ENCODE results near the gene HMGB2.

HMGB2 gene

DNA sequence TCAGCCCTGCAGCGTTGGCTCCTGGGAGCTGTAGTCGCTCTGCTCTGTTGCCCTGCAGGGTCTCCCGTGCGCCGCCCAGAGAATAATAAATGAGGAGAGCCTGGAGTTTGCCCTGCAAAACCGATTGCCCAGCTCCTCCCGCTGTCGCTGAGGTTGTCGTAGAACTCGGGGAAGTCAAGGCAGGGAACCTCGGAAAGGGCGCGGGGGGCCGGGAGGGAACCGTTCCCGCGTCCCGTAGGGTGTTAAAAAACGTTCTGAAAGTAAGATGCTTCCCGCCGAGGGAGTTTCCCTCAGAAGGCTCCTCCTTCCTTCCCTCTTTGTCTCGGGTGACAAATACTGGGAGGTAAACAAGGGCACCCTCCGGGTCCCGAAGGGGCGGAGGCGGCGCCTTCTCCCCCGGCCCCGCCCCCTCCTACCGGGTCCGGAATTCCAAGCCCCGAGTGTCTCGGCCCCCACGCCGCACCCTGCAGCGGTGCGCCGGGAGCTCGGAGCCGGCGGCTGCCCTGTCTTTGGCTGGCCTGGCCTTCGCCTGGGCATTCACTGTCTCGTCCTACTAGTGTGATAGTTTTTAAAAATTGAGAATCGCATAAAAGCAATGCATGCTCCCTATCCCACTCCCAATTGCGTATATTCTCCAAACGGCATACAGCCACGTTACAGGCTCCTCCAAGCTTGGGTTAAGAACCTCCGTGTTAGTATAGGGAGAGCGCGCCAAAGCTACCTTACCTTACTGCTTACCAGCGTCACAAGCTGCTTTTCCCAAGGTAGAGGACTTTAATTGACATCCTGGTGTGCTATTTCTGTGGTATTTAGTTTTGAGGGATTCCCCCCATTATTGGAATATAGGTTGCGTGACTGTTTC is 964 bp upstream of the HMGB2 start:
- DNase-seq (ENCODE audit: low read depth, low spot score): peak; percentile 97

GRCh38 chr4:173333658-173334084 is 487 bp downstream of the HMGB2 start:
- DNase-seq (ENCODE audit: low read depth, low spot score): no peak

DNA sequence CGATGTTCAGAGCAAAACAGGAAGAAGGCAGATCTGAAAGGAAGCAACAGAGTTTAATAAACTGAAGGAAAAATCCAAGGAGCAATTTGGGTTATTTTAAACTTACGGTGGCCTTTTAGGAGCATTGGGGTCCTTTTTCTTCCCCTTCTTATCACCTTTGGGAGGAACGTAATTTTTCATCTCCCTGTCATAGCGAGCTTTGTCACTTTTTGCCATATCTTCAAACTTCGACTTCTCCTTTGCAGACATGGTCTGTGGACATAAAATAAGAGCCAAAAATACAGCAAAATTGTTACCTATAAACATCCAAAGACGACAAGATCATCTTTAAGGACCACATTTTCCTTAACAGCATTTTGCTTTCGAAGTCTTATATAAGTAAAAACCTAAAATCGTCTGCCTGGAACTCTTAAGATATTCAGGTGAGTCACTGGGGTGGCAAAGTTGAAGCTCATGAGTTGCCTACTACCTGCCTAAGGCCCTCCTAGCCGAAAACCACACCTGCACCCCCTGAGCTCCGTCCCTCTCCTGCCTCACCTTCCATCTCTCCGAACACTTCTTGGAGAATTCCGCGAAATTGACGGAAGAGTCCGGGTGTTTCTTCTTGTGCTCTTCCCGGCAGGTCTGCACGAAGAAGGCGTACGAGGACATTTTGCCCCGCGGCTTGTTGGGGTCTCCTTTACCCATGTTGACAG is 1.0 kb downstream of the HMGB2 start:
- DNase-seq (ENCODE audit: low read depth, low spot score): peak; percentile 39

DNA sequence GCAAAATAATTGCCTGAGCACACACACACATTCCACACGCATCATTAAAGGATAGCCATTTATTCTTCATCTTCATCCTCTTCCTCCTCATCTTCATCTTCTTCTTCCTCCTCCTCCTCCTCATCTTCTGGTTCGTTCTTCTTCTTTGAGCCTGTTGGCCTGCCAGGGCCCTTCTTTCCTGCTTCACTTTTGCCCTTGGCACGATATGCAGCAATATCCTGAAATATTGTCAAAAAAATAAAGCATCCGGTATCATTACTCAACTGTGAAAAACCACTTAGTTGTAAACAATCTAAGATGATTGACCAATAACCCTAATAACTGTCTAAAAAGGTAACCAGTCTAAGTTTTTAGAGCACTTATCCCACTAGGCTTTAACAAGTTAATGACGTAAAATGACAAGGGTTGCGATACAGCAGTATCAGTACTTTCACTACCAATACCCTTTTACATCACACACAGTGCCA is 2.1 kb downstream of the HMGB2 start:
- DNase-seq (ENCODE audit: low read depth, low spot score): no peak

GRCh38 chr4:173330590-173330989 is 3.6 kb downstream of the HMGB2 start:
- DNase-seq (ENCODE audit: low read depth, low spot score): no peak

- no peak for DNase-seq (ENCODE audit: low read depth, low spot score)
Observed at GRCh38 chr4:173328236-173328901, 5.8 kb downstream of the HMGB2 start.

- no peak for DNase-seq (ENCODE audit: low read depth, low spot score)
Observed at GRCh38 chr4:173325007-173325736, 9.0 kb downstream of the HMGB2 start.

GRCh38 chr4:173319696-173320095 is 14.5 kb downstream of the HMGB2 start:
- DNase-seq (ENCODE audit: low read depth, low spot score): no peak

DNA sequence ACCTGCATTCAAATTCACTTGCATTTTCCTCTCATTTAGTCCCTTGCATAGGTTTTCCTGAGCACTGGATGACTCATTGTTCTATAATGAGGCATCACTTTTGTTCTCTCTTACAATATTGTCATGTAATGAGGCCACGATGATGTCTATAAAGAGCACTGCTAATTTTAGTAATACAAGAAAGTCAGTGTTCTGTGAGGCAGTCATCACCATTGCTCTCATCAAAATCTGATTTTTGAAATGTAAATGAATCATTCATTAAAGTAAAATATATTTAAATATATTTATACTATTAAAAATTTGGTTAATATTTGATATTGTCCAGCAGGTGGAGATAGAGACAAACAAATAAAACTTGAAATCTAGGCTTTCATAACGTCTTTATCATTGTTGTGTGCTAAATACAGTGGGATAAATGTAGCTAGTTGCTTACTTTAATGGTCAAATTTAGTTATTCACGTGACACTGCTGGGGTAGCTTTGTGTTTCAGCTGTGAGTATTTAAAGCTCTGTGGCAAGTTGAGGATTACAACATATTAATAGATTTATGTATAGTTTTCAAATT is 15.4 kb downstream of the HMGB2 start:
- DNase-seq (ENCODE audit: low read depth, low spot score): no peak

- DNase-seq (ENCODE audit: low read depth, low spot score): no peak
Observed at GRCh38 chr4:173318240-173318639, 15.9 kb downstream of the HMGB2 start.

GRCh38 chr4:173317004-173317403 is 17.2 kb downstream of the HMGB2 start:
- DNase-seq (ENCODE audit: low read depth, low spot score): peak; percentile 14

- DNase-seq (ENCODE audit: low read depth, low spot score): no peak
Observed at GRCh38 chr4:173316060-173316459, 18.1 kb downstream of the HMGB2 start.

- DNase-seq (ENCODE audit: low read depth, low spot score): no peak
Observed at GRCh38 chr4:173314715-173315114, 19.4 kb downstream of the HMGB2 start.

GRCh38 chr4:173311368-173311767 is 22.8 kb downstream of the HMGB2 start:
- no peak for DNase-seq (ENCODE audit: low read depth, low spot score)

DNA sequence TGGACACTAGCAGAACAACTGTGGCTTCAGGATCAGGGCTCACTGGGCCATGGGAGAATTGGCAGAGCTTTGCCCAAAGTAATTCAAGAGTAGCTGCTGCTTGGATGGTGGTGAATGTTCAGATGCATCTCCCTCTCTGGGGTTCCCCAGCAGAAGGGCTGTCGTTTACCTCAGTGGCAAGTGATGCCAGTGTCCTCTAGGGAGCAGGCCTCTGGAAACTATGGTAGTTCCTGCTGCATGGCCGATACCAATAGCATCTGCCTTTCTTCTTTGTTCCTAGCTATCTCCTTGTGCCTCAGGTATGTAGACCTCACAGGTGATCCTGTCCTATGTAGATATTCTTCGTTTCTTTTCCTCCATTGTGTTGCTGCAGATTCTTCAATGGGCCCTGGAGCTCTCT is 26.4 kb downstream of the HMGB2 start:
- no peak for DNase-seq (ENCODE audit: low read depth, low spot score)

DNA sequence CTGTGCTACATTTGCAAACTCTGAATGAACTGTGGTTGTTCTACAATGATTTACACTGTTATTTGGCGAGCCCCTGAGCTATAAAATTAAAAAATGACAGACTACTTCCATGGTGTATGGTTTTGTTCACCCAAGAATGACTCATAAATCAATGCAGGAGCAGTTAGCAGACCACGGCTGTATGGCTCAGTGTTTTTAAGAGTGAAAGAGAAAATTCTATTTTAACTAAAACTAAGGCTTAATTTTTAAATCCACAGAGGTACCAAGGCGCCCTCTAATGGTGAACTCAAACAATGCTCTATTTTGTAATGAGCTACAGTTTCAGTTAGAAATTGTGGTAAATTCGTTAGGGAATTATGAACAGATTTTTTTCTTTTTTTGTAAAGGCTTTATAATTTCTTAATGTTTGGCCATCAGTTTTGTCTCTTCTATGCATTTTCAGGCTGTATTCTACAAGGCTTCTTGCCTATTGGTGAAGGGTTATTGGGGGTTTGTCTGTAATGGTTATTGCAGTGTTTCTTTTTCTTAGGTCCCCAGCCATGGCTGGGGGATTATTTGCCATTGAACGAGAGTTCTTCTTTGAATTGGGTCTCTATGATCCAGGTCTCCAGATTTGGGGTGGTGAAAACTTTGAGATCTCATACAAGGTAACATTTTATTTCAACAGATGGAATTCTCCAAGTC is 32.5 kb downstream of the HMGB2 start:
- DNase-seq (ENCODE audit: low read depth, low spot score): no peak

DNA sequence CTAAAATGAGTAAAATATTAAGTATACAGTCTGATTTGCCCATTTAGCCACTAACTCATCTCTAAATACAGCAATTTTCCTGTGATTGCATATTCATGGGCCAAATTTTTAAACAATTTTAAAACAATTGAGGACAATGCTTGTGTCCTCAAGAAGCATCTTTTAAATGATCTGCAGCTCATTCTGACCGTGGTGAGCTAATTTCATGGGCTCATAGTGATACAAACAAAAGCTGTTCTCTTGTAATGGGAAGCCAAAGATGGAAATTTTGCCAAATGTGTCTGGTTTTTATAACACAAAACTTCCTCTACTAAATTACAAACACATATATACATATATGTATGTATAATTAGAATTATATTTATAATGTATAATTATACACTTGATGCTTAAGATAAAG is 39.7 kb downstream of the HMGB2 start:
- no peak for DNase-seq (ENCODE audit: low read depth, low spot score)

DNA sequence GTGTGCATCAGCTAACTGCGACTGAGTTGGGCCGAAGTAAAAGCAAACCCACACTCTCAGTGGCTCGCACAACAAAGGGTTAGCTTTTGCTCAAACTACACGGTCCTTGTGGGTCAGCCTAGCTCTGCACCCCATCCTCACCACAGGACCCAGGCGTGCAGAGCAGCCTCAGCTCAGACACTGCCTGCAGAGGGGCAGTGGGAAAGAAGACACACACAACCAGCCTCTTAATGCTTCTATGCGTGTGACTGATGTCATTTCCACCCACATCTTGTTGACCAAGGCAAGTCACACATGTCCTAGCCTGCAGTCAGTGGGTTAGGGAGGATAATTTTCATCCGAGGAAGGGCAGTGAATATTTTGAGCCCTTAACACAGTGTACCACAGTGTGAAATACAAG is 40.5 kb downstream of the HMGB2 start:
- no peak for DNase-seq (ENCODE audit: low read depth, low spot score)

GRCh38 chr4:173291899-173292298 is 42.3 kb downstream of the HMGB2 start:
- DNase-seq (ENCODE audit: low read depth, low spot score): no peak

- no peak for DNase-seq (ENCODE audit: low read depth, low spot score)
Observed at GRCh38 chr4:173289353-173289727, 44.8 kb downstream of the HMGB2 start.

Data from ELF-1 (cell line).